Fibroblast of skin of right biceps (primary cell): ENCODE results near the gene FYCO1.

ENCODE experiments used
- DNase-seq: peaks from one replicate; pipeline ENCODE4 v3.0.0-alpha.2; 2013

The FYCO1 gene

GRCh38 chr3:45940004-45940780, 55.4 kb downstream of the FYCO1 start:
- no peak for DNase-seq

GRCh38 chr3:45939341-45939771, 56.3 kb downstream of the FYCO1 start:
- no peak for DNase-seq

- DNase-seq: peak; percentile 81
Observed at GRCh38 chr3:45938864-45939263, 56.8 kb downstream of the FYCO1 start.

- no peak for DNase-seq
Observed at GRCh38 chr3:45938043-45938435, 57.6 kb downstream of the FYCO1 start.

GRCh38 chr3:45937206-45938042, 58.2 kb downstream of the FYCO1 start:
- no peak for DNase-seq

- DNase-seq: no peak
Observed at GRCh38 chr3:45936261-45936660, 59.4 kb downstream of the FYCO1 start.

- no peak for DNase-seq
Observed at GRCh38 chr3:45933591-45933990, 62.0 kb downstream of the FYCO1 start.

- no peak for DNase-seq
Observed at GRCh38 chr3:45932112-45932511, 63.5 kb downstream of the FYCO1 start.

GRCh38 chr3:45931496-45931895, 64.1 kb downstream of the FYCO1 start:
- no peak for DNase-seq

GRCh38 chr3:45929042-45929679, 66.5 kb downstream of the FYCO1 start:
- peak; percentile 40 for DNase-seq

- DNase-seq: peak; percentile 55
Observed at GRCh38 chr3:45927881-45928280, 67.7 kb downstream of the FYCO1 start.

GRCh38 chr3:45923755-45924154, 71.9 kb downstream of the FYCO1 start:
- DNase-seq: peak; percentile 66

GRCh38 chr3:45922950-45923590, 72.6 kb downstream of the FYCO1 start:
- DNase-seq: no peak

- DNase-seq: no peak
Observed at GRCh38 chr3:45922039-45922326, 73.6 kb downstream of the FYCO1 start.

- no peak for DNase-seq
Observed at GRCh38 chr3:45921158-45922038, 74.2 kb downstream of the FYCO1 start.

- no peak for DNase-seq
Observed at GRCh38 chr3:45917146-45917898, 78.3 kb downstream of the FYCO1 start.

GRCh38 chr3:45915518-45916231, 79.9 kb downstream of the FYCO1 start:
- peak; percentile 62 for DNase-seq

GRCh38 chr3:45915059-45915439, 80.6 kb downstream of the FYCO1 start:
- no peak for DNase-seq

GRCh38 chr3:45914362-45915058, 81.1 kb downstream of the FYCO1 start:
- DNase-seq: no peak

- DNase-seq: no peak
Observed at GRCh38 chr3:45912435-45912834, 83.2 kb downstream of the FYCO1 start.
